Aorta (tissue), 5 donors: ENCODE results near the gene EPHA3. TPM values are rescaled to one million over a fixed set of nuclear protein-coding genes. Genes with fewer than 3 reads are reported as not detected.

Experiments used
- ATAC-seq: fragments of 200-7000 bp; cut with Tn5 transposase; one replicate; pipeline ENCODE4 v1.9.1; 2022; ENCODE audit warnings: moderate library complexity; ENCODE audit not compliant: low FRiP score
- DNase-seq, 2 donors: peaks; one replicate each; pipeline ENCODE4 v3.0.0-alpha.2; 2020
- H3K27ac ChIP-seq, 2 donors: one replicate each; pipeline ENCODE4 v1.5.1; 2013; ENCODE audit warnings: low read length in 2 of 2, mild to moderate bottlenecking in 2 of 2, moderate library complexity in 2 of 2, control low read depth in 1 of 2, inconsistent platforms in 1 of 2, low read depth in 1 of 2
- H3K27me3 ChIP-seq, 2 donors: one replicate each; pipeline ENCODE4 v1.6.1; 2013; ENCODE audit warnings: control low read depth in 1 of 2, low read length in 1 of 2, mild to moderate bottlenecking in 1 of 2, moderate library complexity in 1 of 2; ENCODE audit not compliant: insufficient read depth in 2 of 2, control insufficient read depth in 1 of 2
- H3K36me3 ChIP-seq, 2 donors: one replicate each; pipeline ENCODE4 v1.6.1; 2013; ENCODE audit warnings: control low read depth in 1 of 2, low read length in 1 of 2, mild to moderate bottlenecking in 1 of 2; ENCODE audit not compliant: insufficient read depth in 2 of 2, control insufficient read depth in 1 of 2
- H3K4me1 ChIP-seq, 2 donors: one replicate each; pipeline ENCODE4 v1.6.1; 2013; ENCODE audit warnings: low read length in 2 of 2, control low read depth in 1 of 2, mild to moderate bottlenecking in 1 of 2, moderate library complexity in 1 of 2; ENCODE audit not compliant: insufficient read depth in 2 of 2, control insufficient read depth in 1 of 2
- H3K4me3 ChIP-seq, 2 donors: one replicate each; pipeline ENCODE4 v1.5.1; 2013; ENCODE audit warnings: low read length in 2 of 2, control low read depth in 1 of 2, mild to moderate bottlenecking in 1 of 2
- H3K9me3 ChIP-seq: one replicate; pipeline ENCODE4 v1.6.1; 2013; ENCODE audit warnings: mild to moderate bottlenecking, low read length; ENCODE audit not compliant: control insufficient read depth
- WGBS, 2 donors: extraction: QIAGEN DNeasy Blood & Tissue Kit; methylation state at CpG; one replicate each; pipeline ENCODE4 v1.1.7; 2013; 5-methylcytosine and 5-hydroxymethylcytosine counted together
- intact Hi-C, 2 donors: fragments of 100-400 bp; cut with DNase I; formaldehyde crosslinking; loops; one replicate each; pipeline versions ENCODE4 v1.14.2 to v1.15.0; 2022
- polyA plus RNA-seq, 2 donors: library from polyadenylated mRNA; stranded (reverse); fragments of 200-250 nt; gene quantifications; one replicate each; pipeline ENCODE4 v1.2.3, GENCODE V29; 2013
- total RNA-seq, 2 donors: library from RNA; stranded (reverse); fragmentation: NEBNext Ultra II Directional; extraction: Animal tissue kit (Norgen Biotek cat#: 25700); gene quantifications; one replicate each; pipeline ENCODE4 v1.2.1, GENCODE V29; 2021
- donor health status: healthy with polysubstance abuse.
- donor health status: Bipolar disorder and iron deficiency.
- donor health status: DM: no; HTN: no; CAD: no.
- donor health status: DM: no; HTN: no; CAD: no.
- donor health status: DM: yes; HTN: yes; CAD: no.

EPHA3 gene
- total and polyA plus RNA-seq, 4 donors, result 1.0 to 19.3 (median 6.7) TPM

- H3K27me3 ChIP-seq, result no peaks in the 10 kb centered on the region
- WGBS, 2 donors, result 94 to 97% methylated on average over 1 of the region's 1 CpG
- H3K4me3 ChIP-seq, result no peak overlapping the region
- no peak overlapping the region for H3K27ac ChIP-seq
- DNase-seq (no peak), ATAC-seq (no peak)
- no peaks in the 10 kb centered on the region for H3K9me3 ChIP-seq
- H3K4me1 ChIP-seq, result no peaks in the 10 kb centered on the region
- intact Hi-C loops, result no loop called here
- H3K36me3 ChIP-seq, result no peaks in the 10 kb centered on the region
These were observed 189.8 kb downstream of the EPHA3 start for GRCh38 chr3:89297199-89297598.

GRCh38 chr3:89300526-89300925 is 193.1 kb downstream of the EPHA3 start:
- H3K27me3 ChIP-seq, result no peaks in the 10 kb centered on the region
- H3K9me3 ChIP-seq, result no peaks in the 10 kb centered on the region
- H3K36me3 ChIP-seq, result no peaks in the 10 kb centered on the region
- H3K4me3 ChIP-seq, result no peak overlapping the region
- WGBS, 2 donors, result 37 to 38% methylated on average over 2 of the region's 2 CpGs
- intact Hi-C loops, result no loop called here
- peaks cover 0 to 3% of the 10 kb centered on the region in 2 donors for H3K4me1 ChIP-seq
- ATAC-seq (no peak), DNase-seq (no peak)
- H3K27ac ChIP-seq, result no peak overlapping the region

DNA sequence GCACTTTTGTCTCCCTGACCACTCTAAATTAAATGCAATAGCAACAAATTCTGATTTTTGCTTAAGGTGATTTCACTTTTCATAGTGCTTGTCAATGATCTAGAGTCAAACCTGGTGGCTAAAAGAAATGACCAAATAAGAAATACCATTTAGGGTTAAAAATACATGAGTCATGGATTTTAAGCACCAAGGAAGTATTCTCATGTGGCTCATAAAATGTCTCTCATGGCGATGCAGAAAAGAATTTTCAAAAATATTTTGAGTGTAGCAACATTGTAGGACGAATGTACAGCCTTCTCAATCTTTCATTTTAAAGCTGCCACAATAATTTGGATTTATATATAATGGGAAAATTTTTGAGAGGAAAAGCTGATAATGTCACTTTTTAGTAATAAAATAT is 193.6 kb downstream of the EPHA3 start:
- H3K36me3 ChIP-seq, result no peaks in the 10 kb centered on the region
- no peaks in the 10 kb centered on the region for H3K9me3 ChIP-seq
- no peak overlapping the region for H3K27ac ChIP-seq
- H3K4me1 ChIP-seq, result peaks cover 0 to 3% of the 10 kb centered on the region in 2 donors
- no peak for DNase-seq
- ATAC-seq, result no peak
- H3K4me3 ChIP-seq, result no peak overlapping the region
- intact Hi-C loops, result no loop called here
- no peaks in the 10 kb centered on the region for H3K27me3 ChIP-seq
- WGBS, 2 donors, result 2 to 14% methylated on average over 2 of the region's 2 CpGs

DNA sequence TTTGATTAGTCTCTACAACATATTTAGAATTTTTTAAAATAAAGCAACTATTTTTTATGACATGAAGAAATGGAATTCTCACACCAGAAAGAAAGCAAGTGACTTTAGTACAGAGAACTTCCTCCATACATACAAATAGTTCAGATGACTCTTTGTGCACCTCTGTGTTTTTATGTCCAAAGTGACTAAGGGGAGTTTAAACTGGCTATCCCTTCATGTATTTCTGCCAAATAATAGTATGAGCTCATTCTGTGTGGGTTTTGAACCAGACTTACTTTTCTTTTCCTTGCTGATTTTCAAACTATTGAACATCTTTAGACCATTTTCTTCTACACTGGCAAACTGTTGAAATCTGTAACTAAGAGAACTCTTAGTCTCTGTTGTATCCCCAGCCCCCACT is 196.3 kb downstream of the EPHA3 start:
- DNase-seq (no peak), ATAC-seq (no peak)
- H3K27ac ChIP-seq, result no peak overlapping the region
- H3K4me3 ChIP-seq, result no peak overlapping the region
- no peaks in the 10 kb centered on the region for H3K36me3 ChIP-seq
- no peaks in the 10 kb centered on the region for H3K27me3 ChIP-seq
- H3K4me1 ChIP-seq, result peaks cover 0 to 3% of the 10 kb centered on the region in 2 donors
- intact Hi-C loops, result no loop called here
- no peaks in the 10 kb centered on the region for H3K9me3 ChIP-seq

DNA sequence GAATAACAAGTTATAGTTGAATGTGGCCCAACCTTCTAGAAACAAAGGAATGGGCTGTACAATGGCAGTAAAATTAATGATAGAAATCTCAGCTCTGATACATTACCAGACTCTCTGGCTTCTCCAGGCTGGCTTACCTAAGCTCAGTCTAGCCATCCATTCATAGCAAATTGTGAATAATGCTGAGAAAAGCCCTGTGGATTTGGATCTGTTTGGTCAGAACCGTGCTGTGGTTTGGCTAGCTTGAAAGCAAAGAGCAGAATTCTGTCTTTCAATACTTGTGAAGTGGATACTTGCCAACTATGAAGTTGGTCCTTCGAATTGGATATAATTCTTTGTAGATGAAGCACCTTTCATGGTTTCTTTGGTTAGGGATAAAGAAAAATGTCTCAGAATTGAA is 199.1 kb downstream of the EPHA3 start:
- H3K4me3 ChIP-seq, result no peak overlapping the region
- H3K27ac ChIP-seq, result no peak overlapping the region
- no peaks in the 10 kb centered on the region for H3K36me3 ChIP-seq
- no peak for DNase-seq
- H3K9me3 ChIP-seq, result no peaks in the 10 kb centered on the region
- H3K27me3 ChIP-seq, result peaks cover 0 to 1% of the 10 kb centered on the region in 2 donors
- H3K4me1 ChIP-seq, result peaks cover 0 to 3% of the 10 kb centered on the region in 2 donors
- intact Hi-C loops, result no loop called here
- no peak for ATAC-seq
- 47 to 52% methylated on average over 2 of the region's 2 CpGs for WGBS, 2 donors

DNA sequence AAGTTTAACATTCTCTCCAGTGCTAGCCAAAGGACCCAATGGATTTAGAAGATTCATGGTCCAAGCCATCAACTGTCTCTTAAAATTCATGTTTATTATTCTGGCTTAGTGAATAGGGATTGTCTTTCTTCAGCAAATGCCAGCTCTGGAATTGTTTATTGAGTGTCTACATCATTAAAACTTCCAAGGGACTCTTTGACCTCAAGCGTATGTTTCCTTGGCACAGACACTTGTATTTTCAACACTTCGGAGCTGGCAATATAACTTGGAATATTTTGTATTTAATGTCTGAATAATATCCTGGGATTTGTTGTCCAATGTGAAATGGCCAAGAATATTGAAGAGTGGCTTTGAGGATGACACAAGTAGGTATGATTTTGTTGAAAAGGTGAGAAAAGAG is 204.2 kb downstream of the EPHA3 start:
- no peak overlapping the region for H3K27ac ChIP-seq
- no peak overlapping the region for H3K4me3 ChIP-seq
- intact Hi-C loops, result no loop called here
- DNase-seq (no peak), ATAC-seq (no peak)
- no peaks in the 10 kb centered on the region for H3K9me3 ChIP-seq
- H3K27me3 ChIP-seq, result peaks cover 0 to 1% of the 10 kb centered on the region in 2 donors
- H3K36me3 ChIP-seq, result no peaks in the 10 kb centered on the region
- H3K4me1 ChIP-seq, result no peaks in the 10 kb centered on the region
- WGBS, 2 donors, result 14 to 19% methylated on average over 2 of the region's 2 CpGs

DNA sequence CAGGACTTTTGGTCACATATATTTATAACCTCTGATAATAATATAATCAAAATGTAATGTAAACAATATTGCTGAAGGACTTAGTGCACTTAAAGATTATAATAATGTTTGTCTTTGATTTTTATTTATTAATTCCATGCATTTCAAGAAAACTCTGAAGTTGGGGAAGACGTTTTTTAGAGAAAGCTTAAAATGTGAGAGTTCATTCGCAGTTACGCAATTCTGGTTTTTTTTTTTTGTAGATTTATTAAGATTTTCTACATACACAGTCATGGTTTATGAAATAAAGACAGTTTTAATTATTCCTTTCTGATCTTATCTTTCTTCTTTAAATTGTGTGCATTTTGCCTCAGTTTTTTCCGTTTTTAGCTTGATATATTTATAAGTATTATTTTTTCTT is 204.7 kb downstream of the EPHA3 start:
- WGBS, 2 donors, result 89 to 92% methylated on average over 4 of the region's 4 CpGs
- no peaks in the 10 kb centered on the region for H3K9me3 ChIP-seq
- no peaks in the 10 kb centered on the region for H3K4me1 ChIP-seq
- DNase-seq, result no peak
- intact Hi-C loops, result no loop called here
- ATAC-seq, result no peak
- H3K27me3 ChIP-seq, result peaks cover 0 to 1% of the 10 kb centered on the region in 2 donors
- H3K4me3 ChIP-seq, result no peak overlapping the region
- no peaks in the 10 kb centered on the region for H3K36me3 ChIP-seq
- no peak overlapping the region for H3K27ac ChIP-seq

GRCh38 chr3:89314454-89315098 is 207.2 kb downstream of the EPHA3 start:
- 75 to 79% methylated on average over 3 of the region's 3 CpGs for WGBS, 2 donors
- no peak for DNase-seq
- intact Hi-C loops, result no loop called here
- no peak for ATAC-seq
- Histone ChIP-seq H3K4me1 (no peaks in the 10 kb centered on the region), H3K27me3 (no peaks in the 10 kb centered on the region), H3K36me3 (no peaks in the 10 kb centered on the region), H3K9me3 (no peaks in the 10 kb centered on the region), H3K4me3 (no peak overlapping the region), H3K27ac (no peak overlapping the region)

GRCh38 chr3:89315750-89316470 is 208.5 kb downstream of the EPHA3 start:
- DNase-seq (no peak), ATAC-seq (no peak)
- Histone ChIP-seq H3K4me1 (no peaks in the 10 kb centered on the region), H3K9me3 (no peaks in the 10 kb centered on the region), H3K27me3 (no peaks in the 10 kb centered on the region), H3K36me3 (no peaks in the 10 kb centered on the region), H3K27ac (no peak overlapping the region), H3K4me3 (no peak overlapping the region)
- WGBS, 2 donors, result 89 to 93% methylated on average over 6 of the region's 6 CpGs
- intact Hi-C loops, result no loop called here
